Fibroblast of skin of left quadriceps (primary cell): Measurements from ENCODE around the gene RALGPS1.

ENCODE experiments used
- DNase-seq, 2 experiments: peaks; one replicate each; pipeline ENCODE4 v3.0.0-alpha.2; 2013; ENCODE audit warnings: low read depth in 2 of 2

RALGPS1 gene

GRCh38 chr9:126953041-126953809 is 38.6 kb downstream of the RALGPS1 start:
- peak; percentile 63 for DNase-seq

- no peak for DNase-seq
These were observed 41.2 kb downstream of the RALGPS1 start for GRCh38 chr9:126955811-126956210.

- DNase-seq, result peak; percentile 31 to 32
These were observed 42.5 kb downstream of the RALGPS1 start for GRCh38 chr9:126956917-126957686.

DNA sequence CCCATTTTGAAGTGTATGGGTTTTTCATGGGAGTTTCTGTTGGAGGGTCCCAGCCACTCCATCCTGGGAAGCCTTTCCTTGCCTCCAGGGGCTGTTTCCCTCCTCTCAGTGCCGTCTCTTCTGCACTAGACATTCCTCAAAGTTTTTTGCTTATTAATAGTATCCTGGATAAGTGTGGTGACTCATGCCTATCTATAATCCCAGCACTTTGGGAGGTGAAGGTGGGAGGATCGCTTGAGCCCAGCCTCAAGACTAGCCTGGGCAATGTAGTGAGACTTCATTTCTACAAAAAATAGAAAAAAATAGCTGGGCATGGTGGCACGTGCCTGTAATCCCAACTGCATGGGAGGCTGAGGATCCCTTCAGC is 43.1 kb downstream of the RALGPS1 start:
- peak; percentile 30 to 32 for DNase-seq

- DNase-seq, result no peak
These were observed 44.8 kb downstream of the RALGPS1 start for GRCh38 chr9:126959336-126959735.

DNA sequence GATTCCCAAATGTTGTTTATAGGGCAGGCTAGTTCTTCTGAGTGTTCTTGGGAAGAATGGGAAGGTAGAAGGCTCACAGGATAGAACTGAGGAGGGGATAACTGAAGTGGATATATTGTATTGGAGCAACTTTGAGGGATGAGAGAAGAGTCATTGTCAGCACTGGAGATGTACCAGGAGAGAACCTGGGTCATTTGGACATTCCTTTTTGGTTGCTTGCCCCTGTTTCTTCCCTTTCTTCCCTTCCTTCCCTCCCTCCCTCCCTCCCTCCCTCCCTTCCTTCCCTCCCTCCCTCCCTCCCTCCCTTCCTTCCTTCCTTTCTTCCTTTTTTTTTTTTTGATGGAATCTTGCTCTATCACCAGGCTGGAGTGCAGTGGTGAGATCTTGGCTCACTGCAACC is 45.3 kb downstream of the RALGPS1 start:
- DNase-seq, result no peak

DNA sequence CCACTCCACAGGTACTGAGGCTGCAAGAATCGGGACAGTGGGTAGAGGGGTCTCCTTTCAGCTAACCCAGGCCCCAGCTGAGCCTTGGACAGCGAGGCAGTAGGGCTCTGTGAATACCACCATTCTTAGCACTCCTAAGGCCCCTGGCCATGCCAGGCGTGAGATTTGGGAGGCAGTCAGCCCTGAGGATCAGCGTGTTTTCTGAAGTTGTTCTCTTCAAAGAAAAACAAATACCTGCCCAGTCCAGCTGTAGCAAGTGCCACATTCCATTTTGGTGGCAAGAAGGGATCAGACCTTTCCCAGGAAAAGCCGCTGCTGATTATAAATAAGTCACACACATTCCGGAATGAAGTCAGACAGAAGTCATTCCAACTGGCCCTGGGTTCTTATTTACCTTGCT is 47.8 kb downstream of the RALGPS1 start:
- no peak for DNase-seq

- no peak for DNase-seq
These were observed 50.5 kb downstream of the RALGPS1 start for GRCh38 chr9:126965077-126965476.

DNA sequence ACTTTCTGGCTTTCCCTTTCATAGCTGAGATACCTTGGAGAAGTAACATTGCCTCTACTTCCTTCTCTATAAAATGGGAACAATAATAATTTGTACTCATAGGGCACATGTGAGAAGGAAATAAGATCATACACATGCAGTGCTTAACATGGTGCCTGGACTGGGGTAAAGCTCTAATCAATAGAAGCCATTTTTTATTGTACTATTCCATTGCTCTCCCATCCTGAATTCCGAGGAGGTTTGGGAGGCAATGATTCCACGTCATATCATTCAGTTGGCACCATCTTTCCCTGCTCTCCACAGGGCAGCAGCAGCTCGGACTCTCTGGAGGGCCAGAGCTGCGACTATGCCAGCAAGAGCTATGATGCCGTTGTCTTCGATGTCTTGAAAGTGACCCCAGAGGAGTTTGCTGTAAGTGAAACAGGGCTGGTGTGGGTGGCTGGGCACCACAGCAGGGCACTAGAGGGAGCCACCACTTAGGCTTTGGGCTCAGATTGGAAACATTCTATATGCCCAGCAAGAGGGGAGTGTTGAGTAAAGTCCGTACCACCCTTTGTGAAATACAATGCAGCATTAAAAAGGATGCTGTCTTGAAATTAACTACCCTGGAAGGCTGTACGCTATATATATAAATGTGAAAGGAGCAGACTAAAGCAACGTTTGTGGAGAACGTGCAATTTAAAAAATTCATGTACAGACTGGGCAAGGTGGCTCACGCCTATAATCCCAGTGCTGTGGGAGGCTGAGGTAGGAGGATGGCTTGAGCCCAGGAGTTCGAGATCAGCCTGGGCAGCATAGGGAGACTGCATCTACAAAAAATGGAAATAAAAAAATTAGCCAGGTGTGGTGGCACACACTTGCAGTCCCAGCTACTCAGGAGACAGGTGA is 51.2 kb downstream of the RALGPS1 start:
- DNase-seq, result peak in 1 of 2 experiments; percentile 38

- no peak for DNase-seq
These were observed 56.7 kb downstream of the RALGPS1 start for GRCh38 chr9:126971261-126971660.

DNA sequence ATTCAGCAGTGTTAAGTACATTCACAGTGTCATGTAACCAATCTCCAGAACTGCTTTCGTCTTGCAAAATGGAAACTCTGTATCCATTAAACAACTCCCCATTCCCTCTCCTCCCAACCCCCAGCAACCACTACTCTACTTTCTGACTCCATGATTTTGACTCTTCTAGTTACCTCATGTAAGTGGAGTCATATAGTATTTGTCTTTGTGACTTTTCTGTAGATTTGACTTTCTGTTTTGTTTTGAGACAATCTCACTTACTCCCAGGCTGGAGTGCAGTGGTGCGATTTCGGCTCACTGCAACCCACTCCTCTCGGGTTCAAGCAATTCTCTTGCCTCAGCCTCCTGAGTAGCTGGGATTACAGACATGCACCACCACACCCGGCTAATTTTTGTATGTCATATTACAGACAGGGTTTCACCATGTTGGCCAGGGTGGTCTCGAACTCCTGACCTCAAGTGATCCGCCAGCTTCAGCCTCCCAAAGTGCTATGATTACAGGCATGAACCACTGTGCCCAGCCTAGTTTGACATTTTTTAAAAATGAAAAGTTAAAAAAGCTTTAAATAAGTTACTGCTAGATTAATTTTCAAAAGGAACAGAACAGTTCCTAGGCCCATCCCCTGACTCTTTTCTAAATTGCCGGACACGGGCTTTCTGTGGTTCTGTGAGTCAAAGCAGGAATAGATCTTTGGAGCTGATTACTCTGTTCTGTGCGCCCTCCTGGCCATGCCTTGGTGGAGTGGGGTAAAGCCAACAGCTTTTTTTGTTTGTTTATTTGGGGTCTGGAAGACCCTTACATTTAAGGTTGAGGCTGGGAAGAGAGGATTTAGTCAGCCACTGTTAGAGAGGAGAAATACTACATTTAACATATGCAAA is 59.3 kb downstream of the RALGPS1 start:
- DNase-seq, result no peak

DNA sequence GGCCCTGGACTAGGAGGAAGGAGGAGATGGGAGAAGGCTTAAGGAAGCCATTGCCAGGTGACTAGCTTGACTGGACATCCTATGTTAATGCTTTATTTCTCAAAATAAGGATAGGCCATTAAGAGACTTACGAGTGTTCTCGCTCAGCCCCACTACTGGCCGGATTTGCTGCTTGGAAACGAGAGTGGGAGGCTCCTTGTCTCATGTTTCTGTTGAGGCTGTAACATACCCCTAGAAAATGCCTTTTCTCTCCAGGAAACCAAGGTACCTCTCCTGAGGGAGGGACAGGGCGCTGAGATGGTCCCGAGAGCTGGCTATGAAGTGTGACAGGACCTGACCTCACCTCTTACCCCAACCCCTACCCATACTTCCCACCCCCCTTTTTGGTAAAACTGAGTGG is 60.0 kb downstream of the RALGPS1 start:
- no peak for DNase-seq

DNA sequence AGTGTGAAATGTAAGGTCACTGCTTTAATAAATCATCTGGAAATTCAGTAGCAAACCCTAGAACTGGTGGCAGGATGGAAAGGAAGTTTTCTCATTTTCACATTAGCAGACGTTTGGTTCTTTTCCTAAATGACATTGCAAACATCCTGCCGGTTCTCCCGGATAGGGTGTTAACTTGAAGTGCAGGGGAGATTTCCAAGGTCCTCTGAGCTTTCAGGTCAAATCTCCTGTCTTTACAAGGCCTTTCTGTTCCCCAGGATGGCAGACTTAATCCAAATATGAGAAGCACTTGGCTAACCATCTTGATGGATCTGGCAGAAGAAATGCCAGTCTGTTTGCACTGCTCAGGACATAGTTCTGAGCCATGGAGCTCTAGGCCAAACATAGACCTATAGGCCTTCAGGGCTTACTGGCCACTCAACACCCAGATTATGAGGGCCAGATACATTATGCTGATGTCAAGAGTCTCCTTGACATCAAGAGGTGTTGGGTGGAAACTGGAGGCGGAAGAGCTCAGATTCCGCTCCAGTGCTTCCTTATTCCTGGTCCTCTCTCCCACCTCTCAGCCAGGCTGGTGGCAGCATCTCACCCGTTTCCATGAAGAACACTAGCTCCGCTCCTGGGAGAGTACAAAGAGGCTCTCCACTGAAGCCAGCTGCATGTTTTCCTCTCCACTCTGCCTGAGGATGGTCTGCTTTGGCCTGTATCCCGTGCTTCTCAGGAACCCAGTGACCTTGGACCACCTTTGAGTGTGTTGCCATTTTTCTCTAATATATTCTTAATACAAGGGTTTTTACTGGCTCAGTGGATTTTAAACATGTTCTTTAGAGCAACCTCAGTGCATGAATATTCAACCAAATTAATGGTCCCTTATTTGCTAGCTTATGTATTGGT is 61.0 kb downstream of the RALGPS1 start:
- no peak for DNase-seq

DNA sequence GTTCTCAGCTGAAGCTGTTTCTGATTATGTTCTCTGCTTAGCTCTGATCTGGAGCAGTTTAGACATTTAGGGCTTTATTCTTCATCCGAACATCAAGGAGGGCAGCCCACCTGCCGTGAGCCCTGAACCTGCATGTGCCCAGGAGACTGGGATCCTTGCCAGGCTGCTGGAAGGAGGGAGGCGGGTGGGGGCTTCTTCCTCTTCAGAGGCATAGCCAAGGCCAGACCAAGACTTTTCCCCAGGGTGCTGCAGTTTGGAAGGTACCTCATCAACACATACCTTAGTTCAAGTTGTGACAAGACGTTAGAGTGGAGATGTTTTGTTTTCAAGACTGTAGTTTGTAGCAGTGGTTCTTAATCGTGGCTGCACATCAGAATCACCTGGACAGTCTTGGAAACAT is 64.9 kb downstream of the RALGPS1 start:
- no peak for DNase-seq

GRCh38 chr9:126980231-126980630 is 65.6 kb downstream of the RALGPS1 start:
- DNase-seq, result no peak

GRCh38 chr9:126981218-126981617 is 66.6 kb downstream of the RALGPS1 start:
- DNase-seq, result no peak

DNA sequence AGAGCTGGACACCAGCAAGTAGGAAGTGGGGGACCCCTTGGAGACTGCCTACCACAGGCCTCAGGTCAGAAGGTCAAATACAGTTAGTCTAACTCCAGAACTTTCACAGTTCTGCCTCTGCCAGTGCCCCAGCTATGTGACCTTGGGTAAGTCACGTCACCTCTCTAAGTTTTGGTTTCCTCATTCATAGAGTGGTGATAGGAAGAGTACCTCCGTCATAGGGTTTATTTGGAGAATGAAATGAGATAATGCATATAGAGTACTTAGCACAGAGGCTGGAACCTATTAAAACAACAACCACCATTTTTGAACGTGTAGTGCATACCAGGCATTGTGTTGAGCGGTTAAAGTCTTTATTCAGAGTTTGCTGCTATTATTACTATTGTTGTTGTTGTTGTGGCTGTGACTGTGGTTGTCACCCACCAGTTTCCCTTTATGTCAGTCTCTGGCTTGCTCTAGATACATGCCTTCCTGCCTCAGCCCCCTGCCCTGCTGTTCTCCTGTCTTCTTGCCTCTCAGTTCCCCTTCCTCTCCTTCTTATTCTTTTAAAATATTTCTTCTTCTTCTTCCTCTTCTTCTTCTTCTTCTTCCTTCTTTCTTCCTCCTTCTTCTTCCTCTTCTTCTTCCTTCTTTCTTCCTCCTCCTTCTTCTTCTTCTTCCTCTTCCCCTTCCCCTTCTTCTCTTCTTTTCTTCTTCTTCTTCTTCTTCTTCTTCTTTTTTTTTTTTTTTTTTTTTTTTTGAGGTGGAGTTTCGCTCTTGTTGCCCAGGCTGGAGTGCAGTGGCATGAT is 67.8 kb downstream of the RALGPS1 start:
- DNase-seq, result no peak

DNA sequence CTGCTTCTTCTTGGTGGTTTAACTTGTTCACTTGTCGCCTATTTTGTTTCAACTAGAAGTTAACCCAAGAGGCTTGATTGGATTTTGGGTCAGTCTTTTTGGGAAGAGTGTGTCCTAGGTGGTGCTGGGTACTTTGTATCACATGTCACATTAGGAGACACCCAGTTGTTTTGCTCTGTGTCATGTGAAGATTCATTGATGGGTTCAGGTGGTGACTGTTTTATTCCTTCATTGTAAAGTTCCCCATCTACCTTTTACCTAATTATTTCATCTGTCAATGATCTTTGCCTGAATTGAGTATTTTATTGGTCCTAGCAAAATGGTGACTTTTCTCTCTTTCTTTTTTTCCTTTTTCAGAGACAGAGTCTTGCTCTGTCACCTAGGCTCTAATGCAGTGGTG is 69.2 kb downstream of the RALGPS1 start:
- no peak for DNase-seq

DNA sequence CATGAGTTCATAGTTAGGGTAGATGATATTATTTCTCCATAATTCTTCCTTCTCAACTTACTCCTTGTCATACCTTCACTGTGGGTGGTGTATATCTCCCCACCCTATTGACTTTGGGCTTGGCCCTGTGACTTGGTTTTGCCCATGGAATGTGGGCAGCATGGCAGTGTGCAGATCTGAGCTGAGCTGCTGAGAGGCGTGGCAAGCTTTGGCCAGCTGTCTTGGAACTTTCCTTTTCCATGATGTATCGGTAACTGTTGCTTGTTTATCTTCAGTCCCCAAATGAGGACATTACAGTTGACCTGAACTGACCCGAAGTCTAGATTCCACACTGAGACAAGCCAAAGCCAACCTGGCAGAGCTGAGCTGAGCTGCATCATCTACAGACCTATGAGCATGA is 70.4 kb downstream of the RALGPS1 start:
- DNase-seq, result no peak
